GM12865 (cell line): ENCODE data around the gene SH3PXD2A.

Experiments
- DNase-seq: peaks from one replicate; pipeline ENCODE4 v3.0.0; 2010; ENCODE audit warnings: low read depth
- H3K4me3 ChIP-seq: 2 replicates; pipeline ENCODE4 v1.5.1; 2011; ENCODE audit warnings: mild to moderate bottlenecking, low read depth, low read length, control low read depth
- TF ChIP-seq, protein P1 (sequence below): IDR thresholded peaks from 2 replicates; pipeline ENCODE4 v1.5.1; 2011; ENCODE audit warnings: low read length, control low read depth, low read depth, inconsistent platforms; ENCODE audit not compliant: insufficient read depth; ENCODE audit errors: missing control alignments

SH3PXD2A gene

GRCh38 chr10:103826885-103827284 lies 28.5 kb downstream of the SH3PXD2A start:
- no peak overlapping the region for H3K4me3 ChIP-seq
- DNase-seq, result no peak
- TF ChIP-seq, protein P1, sequence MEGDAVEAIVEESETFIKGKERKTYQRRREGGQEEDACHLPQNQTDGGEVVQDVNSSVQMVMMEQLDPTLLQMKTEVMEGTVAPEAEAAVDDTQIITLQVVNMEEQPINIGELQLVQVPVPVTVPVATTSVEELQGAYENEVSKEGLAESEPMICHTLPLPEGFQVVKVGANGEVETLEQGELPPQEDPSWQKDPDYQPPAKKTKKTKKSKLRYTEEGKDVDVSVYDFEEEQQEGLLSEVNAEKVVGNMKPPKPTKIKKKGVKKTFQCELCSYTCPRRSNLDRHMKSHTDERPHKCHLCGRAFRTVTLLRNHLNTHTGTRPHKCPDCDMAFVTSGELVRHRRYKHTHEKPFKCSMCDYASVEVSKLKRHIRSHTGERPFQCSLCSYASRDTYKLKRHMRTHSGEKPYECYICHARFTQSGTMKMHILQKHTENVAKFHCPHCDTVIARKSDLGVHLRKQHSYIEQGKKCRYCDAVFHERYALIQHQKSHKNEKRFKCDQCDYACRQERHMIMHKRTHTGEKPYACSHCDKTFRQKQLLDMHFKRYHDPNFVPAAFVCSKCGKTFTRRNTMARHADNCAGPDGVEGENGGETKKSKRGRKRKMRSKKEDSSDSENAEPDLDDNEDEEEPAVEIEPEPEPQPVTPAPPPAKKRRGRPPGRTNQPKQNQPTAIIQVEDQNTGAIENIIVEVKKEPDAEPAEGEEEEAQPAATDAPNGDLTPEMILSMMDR, result no peak

GRCh38 chr10:103824281-103824680 lies 31.1 kb downstream of the SH3PXD2A start:
- H3K4me3 ChIP-seq, result no peak overlapping the region
- DNase-seq, result no peak
- TF ChIP-seq, protein P1, result no peak

- TF ChIP-seq, protein P1, result no peak
- DNase-seq, result no peak
- H3K4me3 ChIP-seq, result no peak overlapping the region
These were observed 31.6 kb downstream of the SH3PXD2A start for GRCh38 chr10:103823706-103824272.

- TF ChIP-seq, protein P1, result no peak
- no peak overlapping the region for H3K4me3 ChIP-seq
- no peak for DNase-seq
These were observed 32.6 kb downstream of the SH3PXD2A start for GRCh38 chr10:103822800-103823199.

DNA sequence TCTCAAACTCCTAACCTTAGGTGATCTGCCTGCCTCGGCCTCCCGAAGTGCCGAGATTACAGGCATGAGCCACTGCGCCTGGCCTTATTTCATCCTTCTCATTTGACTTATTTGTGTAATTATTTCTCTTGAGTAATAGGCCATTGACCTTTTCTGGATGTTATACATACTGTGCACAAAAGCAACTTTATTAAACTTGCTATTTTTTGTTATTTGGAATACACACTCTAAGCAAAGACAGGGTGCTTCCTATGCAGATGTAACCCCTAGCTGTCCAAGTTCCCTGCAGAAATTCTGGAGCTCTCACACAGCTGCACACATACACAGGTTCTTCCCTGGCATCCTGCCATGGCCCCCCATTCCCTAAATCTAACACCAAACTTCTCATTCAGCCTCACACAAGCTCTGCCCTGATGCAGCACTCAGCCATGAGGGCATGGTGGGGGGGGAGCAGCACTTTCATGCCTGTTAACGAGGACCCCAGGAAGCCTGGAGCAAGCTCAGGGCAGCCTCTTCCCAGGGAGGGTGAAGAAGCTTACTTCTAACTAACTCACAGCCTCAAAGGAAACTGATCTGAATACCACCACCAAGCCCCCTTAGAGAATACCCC lies 33.2 kb downstream of the SH3PXD2A start:
- DNase-seq, result no peak
- TF ChIP-seq, protein P1, result no peak
- H3K4me3 ChIP-seq, result no peak overlapping the region

DNA sequence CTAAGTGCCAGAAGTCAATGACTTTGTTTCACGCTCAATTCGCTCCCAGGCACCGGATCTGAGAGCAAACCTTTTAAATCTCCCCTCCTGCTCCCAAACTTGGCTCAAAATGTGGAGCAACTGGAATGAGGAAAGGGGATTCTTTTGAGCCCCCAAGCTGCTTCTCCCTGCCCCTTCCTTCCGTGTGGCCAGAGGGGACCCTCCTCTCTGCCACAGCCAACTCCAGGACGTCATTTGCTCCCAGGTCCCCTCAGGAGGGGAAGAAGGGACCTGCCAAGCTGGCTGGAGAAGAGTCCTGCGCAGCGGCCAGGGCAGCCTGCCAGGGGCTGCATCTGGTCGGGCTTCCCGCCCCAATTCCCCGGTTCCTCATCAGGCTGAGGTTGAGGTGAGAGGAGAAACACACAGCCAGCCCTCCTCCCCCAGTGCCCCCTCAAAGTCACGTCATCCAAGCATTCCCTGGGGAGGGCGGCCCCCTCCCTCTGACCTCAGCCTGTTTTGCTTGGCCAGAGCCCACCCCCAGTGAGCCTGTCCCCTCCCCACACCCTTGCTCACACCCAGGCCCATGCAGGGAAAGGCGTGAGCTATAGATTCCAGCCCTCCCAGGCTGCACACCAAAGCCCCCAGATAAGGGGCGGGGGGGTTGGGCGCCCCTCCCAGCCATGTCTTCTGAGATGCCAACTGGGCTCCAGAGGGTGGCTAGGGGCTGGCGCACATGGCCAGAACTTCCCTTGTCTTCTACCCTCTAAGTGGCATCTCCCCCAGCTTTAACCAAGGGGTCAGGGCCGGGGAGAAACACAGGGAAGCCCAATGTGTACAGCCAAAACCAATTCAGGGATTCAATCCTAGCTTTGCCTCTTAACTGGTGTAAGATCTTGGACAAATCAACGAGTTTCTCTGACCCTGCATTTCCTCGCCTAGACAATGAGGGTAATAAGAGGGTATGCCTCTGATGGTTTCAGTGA lies 35.0 kb downstream of the SH3PXD2A start:
- H3K4me3 ChIP-seq, result no peak overlapping the region
- no peak for DNase-seq
- TF ChIP-seq, protein P1, result no peak
